Measurements from ENCODE around the gene CACNA1A.

GRCh38 chr19:13282486-13283065, 223.7 kb downstream of the CACNA1A start:
- TF ChIP-seq REST (tag by site-specific recombination; IDR thresholded peaks at IDR 0.05) (no peak), ZBTB44 (tag by site-specific recombination; IDR thresholded peaks at IDR 0.05) (no peak), CTCF (tag by site-specific recombination; IDR thresholded peaks at IDR 0.05) (no peak), KLF1 (tag by site-specific recombination; IDR thresholded peaks at IDR 0.05) (no peak), ZNF596 (tag by site-specific recombination; IDR thresholded peaks at IDR 0.05) (no peak), ZFP3 (tag by site-specific recombination; IDR thresholded peaks at IDR 0.05; ENCODE audit: low read depth) (no peak), ZNF518A (tag by site-specific recombination; conservative IDR thresholded peaks at IDR 0.05; ENCODE audit: low read depth) (no peak), ZNF121 (tag by site-specific recombination; IDR thresholded peaks at IDR 0.05) (no peak), ZBTB7A (tag by site-specific recombination; IDR thresholded peaks at IDR 0.05; ENCODE audit: low read depth) (no peak), ZNF707 (tag by site-specific recombination; IDR thresholded peaks at IDR 0.05) (no peak), HOXA7 (CRISPR knock-in tag; IDR thresholded peaks at IDR 0.05; ENCODE audit: borderline replicate concordance) (no peak), ZNF398 (tag by site-specific recombination; IDR thresholded peaks at IDR 0.05) (no peak), ZNF138 (tag by site-specific recombination; IDR thresholded peaks at IDR 0.05; ENCODE audit: borderline replicate concordance) (no peak), ZNF112 (tag by site-specific recombination; IDR thresholded peaks at IDR 0.05) (no peak)

Measured in HEK293 (cell line).